Liver (tissue), 3 donors: Measurements from ENCODE around the gene MAPK1IP1L.

Experiments used
- CTCF ChIP-seq: fragments of 150-350 bp; IDR thresholded peaks from 2 replicates; pipeline ENCODE4 v1.5.1; 2017; ENCODE audit warnings: improper control_type of control experiment, low read depth, low read length; ENCODE audit not compliant: missing input control
- EGR1 ChIP-seq, 2 donors: IDR thresholded peaks; 2 replicates each; pipeline ENCODE4 v1.6.1; 2016 to 2018; ENCODE audit warnings: antibody characterized with exemption in 2 of 2, low read depth in 2 of 2
- GABPA ChIP-seq, 2 donors: IDR thresholded peaks in 1 of 2; conservative IDR thresholded peaks in 1 of 2; 2 replicates each; pipeline ENCODE4 v1.6.1; 2016; ENCODE audit warnings: antibody characterized with exemption in 2 of 2, mild to moderate bottlenecking in 1 of 2, moderate library complexity in 1 of 2
- MAX ChIP-seq: IDR thresholded peaks from 2 replicates; pipeline ENCODE4 v1.6.1; 2016; ENCODE audit warnings: antibody characterized with exemption
- SP1 ChIP-seq: IDR thresholded peaks from 2 replicates; pipeline ENCODE4 v1.6.1; 2018; ENCODE audit warnings: antibody characterized with exemption, mild to moderate bottlenecking
- TAF1 ChIP-seq: conservative IDR thresholded peaks from 2 replicates; pipeline ENCODE4 v1.6.1; 2016; ENCODE audit warnings: antibody characterized with exemption, mild to moderate bottlenecking
- donor health status: healthy.
- donor health status: healthy.

DNA sequence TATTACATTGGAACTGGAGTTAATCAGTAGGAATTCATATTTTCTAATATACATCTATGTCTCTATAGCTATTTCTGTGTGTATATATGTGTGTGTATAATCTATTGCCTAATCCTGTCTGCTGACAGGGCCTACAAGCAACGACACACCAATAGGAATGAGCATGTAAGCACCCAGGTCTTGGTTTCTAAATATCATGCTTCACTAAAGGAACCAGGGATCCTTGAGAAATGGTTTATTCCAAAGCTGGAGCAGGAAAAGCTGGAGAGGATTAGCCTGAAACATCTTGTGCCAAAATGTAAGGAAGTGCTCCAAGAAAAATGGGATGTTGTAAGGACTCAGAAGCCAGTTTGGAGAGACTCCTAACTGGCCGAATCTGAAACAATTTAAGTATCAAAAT lies 48.3 kb downstream of the MAPK1IP1L start:
- no peak for TF ChIP-seq SP1
- TF ChIP-seq CTCF, result no peak
- TF ChIP-seq GABPA (IDR thresholded peaks at IDR 0.05 in 1 of 2, conservative IDR thresholded peaks at IDR 0.05 in 1 of 2), result no peak
- TF ChIP-seq TAF1, result no peak
- TF ChIP-seq EGR1 (IDR thresholded peaks at IDR 0.05; ENCODE audit: low read depth in 2 of 2), result no peak
- no peak for TF ChIP-seq MAX
